Glomerular visceral epithelial cell (primary cell): Measurements from ENCODE around the gene SMAD6.
A peak's percentile ranks its signal among the peaks of the same experiment; 100 is the strongest.

Experiments
- DNase-seq: peaks from one replicate; pipeline ENCODE4 v3.0.0-alpha.2; 2016; ENCODE audit errors: extremely low spot score

SMAD6 gene

DNA sequence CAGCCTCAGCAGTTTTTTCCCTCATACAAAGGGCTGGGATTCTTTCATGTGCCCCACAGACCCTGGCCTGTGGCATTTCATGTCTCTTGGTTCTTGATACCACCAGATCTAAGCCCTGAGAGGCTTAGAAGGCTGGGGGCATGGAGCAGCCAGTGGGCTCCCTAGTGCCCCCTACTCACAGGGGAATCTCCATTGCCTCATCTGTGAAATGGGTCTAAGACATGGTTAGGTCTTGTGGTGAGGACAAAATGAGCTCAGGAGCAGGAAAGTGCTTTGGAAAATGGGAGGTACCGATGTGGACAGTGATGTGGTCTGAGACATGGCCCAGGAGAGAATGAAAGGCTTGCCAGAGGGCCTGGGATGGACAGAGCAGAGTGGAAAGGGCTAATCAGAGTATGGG lies 94.3 kb downstream of the SMAD6 start:
- no peak for DNase-seq

- no peak for DNase-seq
Observed at GRCh38 chr15:66797921-66798320, 95.9 kb downstream of the SMAD6 start.

DNA sequence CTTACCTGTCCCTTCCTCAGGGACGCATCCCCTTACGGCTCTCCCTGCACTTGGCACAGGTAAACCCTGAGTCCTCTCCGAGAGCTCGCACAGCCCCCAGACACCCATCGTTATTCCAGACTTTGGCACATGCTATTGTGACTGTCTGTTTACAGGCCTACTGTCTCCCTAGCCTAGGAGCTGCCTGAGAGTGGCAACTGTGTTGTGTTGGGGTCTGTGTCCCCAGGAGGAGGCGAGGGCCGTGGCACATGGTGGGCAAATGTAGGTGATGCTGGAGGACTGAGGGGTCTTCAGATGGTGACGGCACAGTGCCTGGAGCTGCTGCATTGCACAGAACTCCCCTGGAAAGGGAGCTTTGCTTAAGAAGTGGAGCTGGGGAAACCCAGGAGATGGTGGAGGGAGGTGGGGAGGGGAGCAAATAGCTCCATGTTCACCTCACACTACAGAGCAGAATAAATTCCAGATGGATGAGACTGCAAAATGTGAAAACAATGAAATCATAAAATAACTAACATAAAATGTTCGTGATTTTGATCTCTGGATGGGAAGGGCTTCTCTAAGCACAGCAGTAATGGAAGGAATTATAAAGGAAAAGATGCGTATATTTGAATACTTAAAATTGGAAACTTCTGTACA lies 96.5 kb downstream of the SMAD6 start:
- peak; percentile 62 for DNase-seq

GRCh38 chr15:66799242-66799641 lies 97.2 kb downstream of the SMAD6 start:
- no peak for DNase-seq

GRCh38 chr15:66800584-66801235 lies 98.7 kb downstream of the SMAD6 start:
- DNase-seq: no peak

DNA sequence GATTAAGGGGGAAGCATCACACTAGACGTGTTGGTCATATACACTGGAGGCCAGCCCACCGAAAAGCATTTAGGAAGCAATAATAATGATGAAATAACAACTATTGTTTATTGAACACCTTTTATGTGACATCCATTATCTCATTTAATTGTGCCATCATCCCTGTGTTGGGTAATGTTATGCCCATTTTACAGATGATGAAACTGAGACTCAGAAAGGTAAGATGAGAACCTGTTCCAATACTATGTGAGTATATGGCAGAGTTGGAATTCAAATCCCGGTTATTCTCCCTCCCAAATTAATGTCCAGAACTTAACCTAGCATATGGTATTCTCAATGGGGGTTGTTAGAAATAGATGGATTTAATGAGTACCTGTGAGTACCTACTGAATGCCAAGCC lies 99.2 kb downstream of the SMAD6 start:
- no peak for DNase-seq

DNA sequence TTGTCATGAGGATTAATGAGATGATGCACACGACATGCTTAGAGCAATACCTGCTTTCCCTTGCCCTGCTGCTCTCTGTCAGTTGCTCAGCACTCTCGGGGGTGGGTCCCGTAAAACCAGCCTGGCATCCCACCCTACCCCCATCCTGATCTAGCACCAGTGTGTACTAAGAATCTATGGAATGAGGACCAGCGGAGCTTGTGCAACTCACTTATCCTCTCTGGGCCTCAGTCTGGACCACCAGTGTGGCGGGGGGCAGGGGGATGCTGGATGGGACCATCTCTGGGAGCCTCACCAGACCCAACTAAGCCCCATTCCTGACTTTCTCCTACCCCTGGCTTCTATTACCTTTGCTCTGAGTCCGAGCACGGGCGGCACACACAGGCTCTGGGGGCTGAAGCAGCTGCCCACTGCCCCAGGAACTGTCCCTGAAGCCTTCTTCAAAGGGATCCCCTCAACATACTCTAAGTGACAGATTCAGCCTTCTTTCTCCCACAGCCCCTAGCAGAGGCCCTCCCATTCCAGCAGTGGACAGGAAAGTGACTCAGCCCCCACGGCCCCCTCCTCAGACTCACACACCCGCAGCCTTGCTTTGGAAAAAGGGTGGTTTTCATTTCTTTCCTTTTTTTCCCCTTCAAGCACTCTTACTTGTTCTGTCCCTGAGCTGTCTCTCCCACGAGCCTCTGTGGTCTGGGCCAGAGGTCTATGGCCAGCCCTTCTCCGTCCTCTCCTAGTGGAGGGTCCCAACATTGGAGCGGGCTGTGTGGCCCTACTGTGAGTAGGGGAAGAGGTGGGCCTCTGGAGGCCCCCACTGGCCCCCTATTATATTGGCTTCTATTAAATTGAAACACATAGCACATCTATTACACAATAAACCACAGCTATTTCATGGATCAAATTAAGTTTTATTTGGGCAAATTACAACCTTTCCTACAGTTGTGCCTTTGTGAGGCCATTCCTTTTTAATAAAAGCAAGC lies 100.3 kb downstream of the SMAD6 start:
- DNase-seq: no peak

GRCh38 chr15:66803182-66803729 lies 101.2 kb downstream of the SMAD6 start:
- peak; percentile 97 for DNase-seq

- DNase-seq: no peak
Observed at GRCh38 chr15:66803749-66804148, 101.7 kb downstream of the SMAD6 start.

DNA sequence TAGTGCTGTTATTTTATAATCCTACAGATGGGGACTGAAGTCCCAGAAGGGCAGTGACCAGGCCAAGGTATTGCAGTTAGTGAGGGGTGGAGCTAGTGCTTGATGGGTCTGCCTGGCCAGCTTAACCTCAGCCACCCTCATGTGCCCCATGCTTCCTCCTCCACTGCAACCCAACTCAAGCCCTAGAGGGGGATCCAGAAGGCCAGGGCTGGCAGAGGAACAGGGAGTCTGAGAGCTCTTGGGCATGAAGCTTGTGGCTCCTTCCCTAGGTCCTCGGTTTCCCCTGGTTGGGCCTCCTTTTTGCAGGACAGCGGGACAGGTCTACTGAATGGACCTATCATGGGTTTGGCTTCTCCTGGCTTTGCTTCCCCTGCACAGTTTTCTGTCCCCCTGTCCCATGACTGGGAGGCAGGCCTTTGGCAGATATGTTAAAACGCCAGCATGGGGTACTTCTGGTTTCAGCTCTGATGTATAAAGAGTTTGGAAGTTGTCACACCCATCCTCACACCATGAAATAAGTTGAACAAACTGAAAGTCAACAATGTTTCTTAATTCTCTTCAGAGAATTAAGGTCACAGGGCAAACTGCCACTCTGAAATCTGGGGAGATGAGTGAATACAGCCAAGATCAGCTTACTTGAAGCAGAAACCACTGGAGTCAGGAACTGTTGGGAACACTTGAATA lies 103.3 kb downstream of the SMAD6 start:
- no peak for DNase-seq

DNA sequence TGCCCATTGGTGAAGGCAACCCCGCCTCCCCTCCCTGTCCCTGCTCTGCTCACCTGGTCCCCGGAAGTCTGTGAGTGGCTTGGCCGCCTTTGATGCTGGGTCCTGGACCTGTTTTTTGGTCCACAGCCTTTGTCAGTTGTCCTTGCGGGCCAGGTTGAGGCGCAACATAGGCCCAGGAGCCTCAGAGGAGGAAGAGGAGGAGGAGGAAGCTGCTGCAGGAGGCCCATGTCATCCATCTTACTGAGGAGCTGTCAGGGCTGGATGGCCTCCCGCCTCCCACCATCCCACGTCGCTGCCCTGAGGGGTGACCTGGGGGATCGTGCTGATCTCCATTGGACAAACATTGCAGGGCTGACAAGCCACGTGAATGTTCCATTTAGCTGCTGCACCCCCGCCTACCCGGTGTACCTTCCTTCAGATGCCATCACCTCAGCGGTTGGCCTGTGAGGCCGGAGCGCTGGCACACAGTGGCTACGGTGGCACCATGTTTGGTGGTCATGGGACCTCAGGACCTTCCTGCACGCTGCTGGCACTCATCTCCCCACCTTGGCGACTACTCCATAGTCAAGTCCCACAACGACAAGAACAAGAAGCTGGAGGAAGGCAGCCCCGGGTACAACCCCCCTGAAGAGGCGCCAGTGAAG lies 106.3 kb downstream of the SMAD6 start:
- DNase-seq: no peak

- no peak for DNase-seq
Observed at GRCh38 chr15:66809664-66810063, 107.6 kb downstream of the SMAD6 start.

DNA sequence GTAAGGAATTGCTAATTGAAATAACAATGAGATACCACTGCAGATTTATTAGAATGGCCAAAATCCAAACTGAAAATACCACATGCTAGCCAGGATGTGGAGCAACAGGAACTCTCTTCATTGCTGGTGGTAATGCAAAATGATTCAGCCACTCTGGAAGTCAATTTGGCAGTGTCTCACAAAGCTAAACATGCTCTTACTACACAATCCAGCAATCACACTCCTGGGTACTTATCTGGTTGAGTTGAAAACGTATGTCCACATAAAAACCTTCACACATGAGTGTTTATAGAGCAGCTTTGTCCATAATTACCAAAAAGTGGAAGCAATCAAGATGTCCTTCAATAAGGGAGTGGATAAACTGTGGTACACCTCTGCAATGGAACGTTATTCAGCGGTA lies 113.3 kb downstream of the SMAD6 start:
- DNase-seq: peak; percentile 42

- no peak for DNase-seq
Observed at GRCh38 chr15:66816201-66816600, 114.2 kb downstream of the SMAD6 start.

DNA sequence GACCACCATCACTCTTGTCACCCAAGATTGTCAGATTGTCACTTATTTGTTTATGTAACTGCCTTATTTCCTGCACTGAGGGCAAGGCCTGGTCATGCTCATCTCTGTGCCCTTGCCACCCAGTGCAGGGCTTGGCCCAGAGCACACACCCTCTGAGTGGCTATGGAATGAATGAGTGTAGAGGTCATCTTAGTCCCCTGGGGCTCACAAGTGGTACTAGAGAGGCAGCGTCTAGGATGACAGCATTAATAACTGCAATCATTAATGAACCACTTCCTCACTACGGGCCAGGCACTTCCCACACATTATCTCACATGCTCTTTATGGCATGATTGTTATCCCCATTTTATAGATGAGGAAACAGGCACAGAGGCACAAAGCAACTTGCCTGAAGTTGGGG lies 117.0 kb downstream of the SMAD6 start:
- peak; percentile 54 for DNase-seq

- no peak for DNase-seq
Observed at GRCh38 chr15:66820481-66821176, 118.6 kb downstream of the SMAD6 start.

DNA sequence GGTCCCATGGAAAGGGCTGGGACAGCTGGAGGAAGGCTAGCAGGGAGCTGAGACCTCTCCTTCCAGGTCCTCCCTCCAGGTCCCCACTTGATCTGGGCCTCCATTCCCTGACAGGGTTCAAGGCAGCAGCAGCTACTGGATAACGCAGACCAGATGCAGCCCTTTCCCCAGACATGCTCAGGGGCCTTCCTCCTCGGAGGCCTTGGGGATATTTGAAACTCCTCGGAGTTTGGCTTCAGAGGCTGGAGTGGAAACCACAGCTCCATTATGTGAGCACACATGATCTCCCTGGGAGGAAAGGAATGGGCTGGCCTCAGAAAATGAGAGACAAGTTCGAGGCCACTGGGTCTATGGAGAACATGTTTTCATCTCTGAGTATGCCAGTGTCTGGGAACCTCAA lies 119.3 kb downstream of the SMAD6 start:
- DNase-seq: no peak

- DNase-seq: no peak
Observed at GRCh38 chr15:66822114-66822513, 120.1 kb downstream of the SMAD6 start.

DNA sequence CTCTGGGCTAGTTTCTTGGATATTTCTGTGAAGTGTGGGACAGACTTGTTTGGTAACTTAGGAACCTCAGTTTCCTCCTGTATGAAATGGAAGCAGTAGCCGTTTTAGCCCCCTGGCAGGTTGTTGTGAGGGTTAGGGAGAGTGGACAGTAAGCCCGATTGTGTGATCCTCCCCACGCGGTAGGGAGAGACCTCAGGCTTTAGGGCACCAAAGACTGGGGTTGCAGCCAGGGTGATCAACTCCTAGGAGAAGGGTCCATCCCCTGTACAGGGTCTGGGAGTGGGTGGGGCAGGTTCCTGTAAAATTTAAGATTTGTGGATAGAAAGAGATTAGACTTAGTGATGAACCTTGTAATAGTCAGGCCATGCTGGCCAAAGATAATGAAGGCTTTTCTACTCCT lies 120.5 kb downstream of the SMAD6 start:
- no peak for DNase-seq

DNA sequence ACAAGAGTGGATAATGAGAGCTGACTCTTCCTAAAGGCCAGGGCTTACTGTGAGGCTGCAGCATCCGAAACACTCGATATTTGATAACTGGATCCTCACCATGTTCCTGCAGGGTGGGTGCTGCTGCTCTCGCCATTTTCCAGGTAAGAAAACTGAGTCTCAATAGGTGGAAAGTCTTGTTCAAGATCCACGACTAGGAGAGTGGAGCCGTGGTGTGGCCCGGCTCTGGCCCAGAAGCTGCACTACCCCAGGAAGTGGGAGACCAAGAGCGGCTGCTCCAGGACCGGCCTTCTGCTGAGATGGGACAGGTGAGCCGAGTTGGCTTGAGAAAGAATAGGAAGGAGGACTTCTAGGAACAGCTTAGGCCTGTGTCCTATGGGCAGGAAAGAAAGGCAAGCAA lies 121.6 kb downstream of the SMAD6 start:
- DNase-seq: no peak

GRCh38 chr15:66824424-66824823 lies 122.4 kb downstream of the SMAD6 start:
- no peak for DNase-seq
